ENCODE measurements around the gene CPLX1.

The CPLX1 gene

GRCh38 chr4:871484-871883 is 45.6 kb upstream of the CPLX1 start:
- no peaks in the 10 kb centered on the region for H3K4me1 ChIP-seq (ENCODE audit: control insufficient read depth in 2 of 2, insufficient read depth in 1 of 2, low read depth in 1 of 2, low read length in 2 of 2)
- no CpG with 5 or more reads among the region's 9 CpGs for WGBS, 2 donors (ENCODE audit: extremely low coverage in 2 of 2, insufficient read length in 2 of 2, insufficient replicate concordance in 1 of 2)
- no peak for DNase-seq (ENCODE audit: low spot score)
- no peak overlapping the region for H4K8ac ChIP-seq (ENCODE audit: low read depth, low read length)
- H3K4me3 ChIP-seq (ENCODE audit: low read length in 2 of 2): no peak overlapping the region
- H3K14ac ChIP-seq (ENCODE audit: low read length): no peak overlapping the region
- H2BK5ac ChIP-seq (ENCODE audit: low read length): no peak overlapping the region
- H3K4me2 ChIP-seq (ENCODE audit: insufficient read depth, low read length, poor library complexity, severe bottlenecking): no peak overlapping the region
- H2AFZ ChIP-seq (ENCODE audit: low read length): no peak overlapping the region
- H3K23ac ChIP-seq (ENCODE audit: low read depth, low read length, poor library complexity): no peak overlapping the region
- H3K79me1 ChIP-seq (ENCODE audit: low read depth, low read length): peaks cover 4% of the 10 kb centered on the region
- no peak overlapping the region for H3K4ac ChIP-seq (ENCODE audit: low read length)
- no peak overlapping the region for H2AK5ac ChIP-seq (ENCODE audit: low read depth, low read length)
- no peak overlapping the region for H2BK12ac ChIP-seq (ENCODE audit: low read length)
- peaks cover 0 to 1% (median 0%) of the 10 kb centered on the region in 3 experiments for H3K27me3 ChIP-seq (ENCODE audit: control insufficient read depth in 3 of 3, insufficient read depth in 3 of 3, low read depth in 1 of 3, low read length in 3 of 3)
- no peak overlapping the region for H3K18ac ChIP-seq (ENCODE audit: low read length)
- H3K27ac ChIP-seq (replicated peaks; ENCODE audit: low read length): no peak overlapping the region
- H2BK120ac ChIP-seq (ENCODE audit: low read depth, low read length): no peak overlapping the region
- H3K9me3 ChIP-seq (replicated peaks in 1 of 2; ENCODE audit: control insufficient read depth in 2 of 2, insufficient read depth in 1 of 2, low read depth in 1 of 2, low read length in 2 of 2): peaks cover 0 to 8% of the 10 kb centered on the region in 2 donors
- no peak overlapping the region for H3K9ac ChIP-seq (ENCODE audit: low read depth, low read length, poor library complexity)
- no peak overlapping the region for H4K91ac ChIP-seq (ENCODE audit: low read depth, low read length, poor library complexity)
- peaks cover 27 to 84% of the 10 kb centered on the region in 2 donors for H3K36me3 ChIP-seq (replicated peaks in 1 of 2; ENCODE audit: control insufficient read depth in 2 of 2, insufficient read depth in 2 of 2, low read length in 2 of 2)
- H2BK15ac ChIP-seq (ENCODE audit: low read length): no peak overlapping the region

- DNase-seq (ENCODE audit: low spot score): no peak
- no peak overlapping the region for H2AK5ac ChIP-seq (ENCODE audit: low read depth, low read length)
- H3K36me3 ChIP-seq (replicated peaks in 1 of 2; ENCODE audit: control insufficient read depth in 2 of 2, insufficient read depth in 2 of 2, low read length in 2 of 2): peaks cover 27 to 84% of the 10 kb centered on the region in 2 donors
- no peak overlapping the region for H2BK15ac ChIP-seq (ENCODE audit: low read length)
- no peak overlapping the region for H3K14ac ChIP-seq (ENCODE audit: low read length)
- H3K9ac ChIP-seq (ENCODE audit: low read depth, low read length, poor library complexity): no peak overlapping the region
- no peak overlapping the region for H3K4me2 ChIP-seq (ENCODE audit: insufficient read depth, low read length, poor library complexity, severe bottlenecking)
- peaks cover 0 to 1% (median 0%) of the 10 kb centered on the region in 3 experiments for H3K27me3 ChIP-seq (ENCODE audit: control insufficient read depth in 3 of 3, insufficient read depth in 3 of 3, low read depth in 1 of 3, low read length in 3 of 3)
- H3K79me1 ChIP-seq (ENCODE audit: low read depth, low read length): peaks cover 4% of the 10 kb centered on the region
- H2BK5ac ChIP-seq (ENCODE audit: low read length): no peak overlapping the region
- H3K4ac ChIP-seq (ENCODE audit: low read length): no peak overlapping the region
- H2AFZ ChIP-seq (ENCODE audit: low read length): no peak overlapping the region
- no peak overlapping the region for H3K27ac ChIP-seq (replicated peaks; ENCODE audit: low read length)
- no peak overlapping the region for H3K18ac ChIP-seq (ENCODE audit: low read length)
- H2BK12ac ChIP-seq (ENCODE audit: low read length): no peak overlapping the region
- WGBS, 2 donors (ENCODE audit: extremely low coverage in 2 of 2, insufficient read length in 2 of 2, insufficient replicate concordance in 1 of 2): no CpG with 5 or more reads among the region's 20 CpGs
- no peak overlapping the region for H4K91ac ChIP-seq (ENCODE audit: low read depth, low read length, poor library complexity)
- H3K23ac ChIP-seq (ENCODE audit: low read depth, low read length, poor library complexity): no peak overlapping the region
- H2BK120ac ChIP-seq (ENCODE audit: low read depth, low read length): no peak overlapping the region
- H3K9me3 ChIP-seq (replicated peaks in 1 of 2; ENCODE audit: control insufficient read depth in 2 of 2, insufficient read depth in 1 of 2, low read depth in 1 of 2, low read length in 2 of 2): peaks cover 0 to 8% of the 10 kb centered on the region in 2 donors
- H4K8ac ChIP-seq (ENCODE audit: low read depth, low read length): no peak overlapping the region
- no peak overlapping the region for H3K4me3 ChIP-seq (ENCODE audit: low read length in 2 of 2)
- no peaks in the 10 kb centered on the region for H3K4me1 ChIP-seq (ENCODE audit: control insufficient read depth in 2 of 2, insufficient read depth in 1 of 2, low read depth in 1 of 2, low read length in 2 of 2)
Observed at GRCh38 chr4:870951-871350, 45.0 kb upstream of the CPLX1 start.

GRCh38 chr4:869776-870175 is 43.8 kb upstream of the CPLX1 start:
- Histone ChIP-seq H3K27me3 (ENCODE audit: control insufficient read depth in 3 of 3, insufficient read depth in 3 of 3, low read depth in 1 of 3, low read length in 3 of 3) (peaks cover 0 to 1% (median 0%) of the 10 kb centered on the region in 3 experiments), H3K4me1 (ENCODE audit: control insufficient read depth in 2 of 2, insufficient read depth in 1 of 2, low read depth in 1 of 2, low read length in 2 of 2) (no peaks in the 10 kb centered on the region), H2BK12ac (ENCODE audit: low read length) (no peak overlapping the region), H3K18ac (ENCODE audit: low read length) (no peak overlapping the region), H3K4ac (ENCODE audit: low read length) (no peak overlapping the region), H3K23ac (ENCODE audit: low read depth, low read length, poor library complexity) (peak overlapping the region; percentile 34), H2AK5ac (ENCODE audit: low read depth, low read length) (no peak overlapping the region), H3K27ac (replicated peaks; ENCODE audit: low read length) (no peak overlapping the region), H3K4me2 (ENCODE audit: insufficient read depth, low read length, poor library complexity, severe bottlenecking) (no peak overlapping the region), H3K9ac (ENCODE audit: low read depth, low read length, poor library complexity) (peak overlapping the region; percentile 57), H4K8ac (ENCODE audit: low read depth, low read length) (peak overlapping the region; percentile 33), H3K9me3 (replicated peaks in 1 of 2; ENCODE audit: control insufficient read depth in 2 of 2, insufficient read depth in 1 of 2, low read depth in 1 of 2, low read length in 2 of 2) (peaks cover 0 to 8% of the 10 kb centered on the region in 2 donors), H2AFZ (ENCODE audit: low read length) (no peak overlapping the region), H2BK5ac (ENCODE audit: low read length) (no peak overlapping the region), H4K91ac (ENCODE audit: low read depth, low read length, poor library complexity) (peak overlapping the region; percentile 59), H3K4me3 (ENCODE audit: low read length in 2 of 2) (peak overlapping the region in 1 of 2 donors; percentile 51), H2BK120ac (ENCODE audit: low read depth, low read length) (no peak overlapping the region), H3K79me1 (ENCODE audit: low read depth, low read length) (peaks cover 7% of the 10 kb centered on the region), H3K36me3 (replicated peaks in 1 of 2; ENCODE audit: control insufficient read depth in 2 of 2, insufficient read depth in 2 of 2, low read length in 2 of 2) (peaks cover 30 to 84% of the 10 kb centered on the region in 2 donors), H3K14ac (ENCODE audit: low read length) (peak overlapping the region; percentile 99), H2BK15ac (ENCODE audit: low read length) (no peak overlapping the region)
- DNase-seq (ENCODE audit: low spot score): no peak
- no CpG with 5 or more reads among the region's 15 CpGs for WGBS, 2 donors (ENCODE audit: extremely low coverage in 2 of 2, insufficient read length in 2 of 2, insufficient replicate concordance in 1 of 2)

- Histone ChIP-seq H2BK12ac (ENCODE audit: low read length) (no peak overlapping the region), H3K36me3 (replicated peaks in 1 of 2; ENCODE audit: control insufficient read depth in 2 of 2, insufficient read depth in 2 of 2, low read length in 2 of 2) (peaks cover 33 to 84% of the 10 kb centered on the region in 2 donors), H3K27me3 (ENCODE audit: control insufficient read depth in 3 of 3, insufficient read depth in 3 of 3, low read depth in 1 of 3, low read length in 3 of 3) (peaks cover 0 to 1% (median 0%) of the 10 kb centered on the region in 3 experiments)
Observed at GRCh38 chr4:868421-868820, 42.5 kb upstream of the CPLX1 start.

More at GRCh38 chr4:868421-868820, 42.5 kb upstream of the CPLX1 start:
- Histone ChIP-seq H3K27ac (replicated peaks; ENCODE audit: low read length) (no peak overlapping the region), H3K4me2 (ENCODE audit: insufficient read depth, low read length, poor library complexity, severe bottlenecking) (no peak overlapping the region), H3K23ac (ENCODE audit: low read depth, low read length, poor library complexity) (peak overlapping the region; percentile 80), H3K4me1 (ENCODE audit: control insufficient read depth in 2 of 2, insufficient read depth in 1 of 2, low read depth in 1 of 2, low read length in 2 of 2) (no peaks in the 10 kb centered on the region), H3K18ac (ENCODE audit: low read length) (no peak overlapping the region), H3K4ac (ENCODE audit: low read length) (no peak overlapping the region), H3K9me3 (replicated peaks in 1 of 2; ENCODE audit: control insufficient read depth in 2 of 2, insufficient read depth in 1 of 2, low read depth in 1 of 2, low read length in 2 of 2) (peaks cover 0 to 8% of the 10 kb centered on the region in 2 donors), H3K14ac (ENCODE audit: low read length) (peak overlapping the region; percentile 21), H2BK15ac (ENCODE audit: low read length) (no peak overlapping the region), H2BK5ac (ENCODE audit: low read length) (peak overlapping the region; percentile 60), H2AK5ac (ENCODE audit: low read depth, low read length) (no peak overlapping the region), H2BK120ac (ENCODE audit: low read depth, low read length) (no peak overlapping the region), H3K4me3 (ENCODE audit: low read length in 2 of 2) (no peak overlapping the region), H4K8ac (ENCODE audit: low read depth, low read length) (no peak overlapping the region), H4K91ac (ENCODE audit: low read depth, low read length, poor library complexity) (no peak overlapping the region), H3K79me1 (ENCODE audit: low read depth, low read length) (peaks cover 7% of the 10 kb centered on the region), H3K9ac (ENCODE audit: low read depth, low read length, poor library complexity) (no peak overlapping the region), H2AFZ (ENCODE audit: low read length) (no peak overlapping the region)
- WGBS, 2 donors (ENCODE audit: extremely low coverage in 2 of 2, insufficient read length in 2 of 2, insufficient replicate concordance in 1 of 2): no CpG with 5 or more reads among the region's 21 CpGs
- no peak for DNase-seq (ENCODE audit: low spot score)

Measured in neuronal stem cell (in vitro differentiated cells).